ENCODE data around the gene CYFIP1. TPM values are rescaled to one million over a fixed set of nuclear protein-coding genes. Genes with fewer than 3 reads are reported as not detected.

Gene CYFIP1
- total and polyA plus RNA-seq, 9 of the 15 experiments (the other 6 are each of a cell fraction or from before 2014, with no cell fraction given): 3.8 to 59.8 (median 28.3) TPM

GRCh38 chr15:22838292-22839042 is 141.7 kb downstream of the CYFIP1 start, which contains the start of gene NIPA2 (continued):
- TF ChIP-seq, protein P1, sequence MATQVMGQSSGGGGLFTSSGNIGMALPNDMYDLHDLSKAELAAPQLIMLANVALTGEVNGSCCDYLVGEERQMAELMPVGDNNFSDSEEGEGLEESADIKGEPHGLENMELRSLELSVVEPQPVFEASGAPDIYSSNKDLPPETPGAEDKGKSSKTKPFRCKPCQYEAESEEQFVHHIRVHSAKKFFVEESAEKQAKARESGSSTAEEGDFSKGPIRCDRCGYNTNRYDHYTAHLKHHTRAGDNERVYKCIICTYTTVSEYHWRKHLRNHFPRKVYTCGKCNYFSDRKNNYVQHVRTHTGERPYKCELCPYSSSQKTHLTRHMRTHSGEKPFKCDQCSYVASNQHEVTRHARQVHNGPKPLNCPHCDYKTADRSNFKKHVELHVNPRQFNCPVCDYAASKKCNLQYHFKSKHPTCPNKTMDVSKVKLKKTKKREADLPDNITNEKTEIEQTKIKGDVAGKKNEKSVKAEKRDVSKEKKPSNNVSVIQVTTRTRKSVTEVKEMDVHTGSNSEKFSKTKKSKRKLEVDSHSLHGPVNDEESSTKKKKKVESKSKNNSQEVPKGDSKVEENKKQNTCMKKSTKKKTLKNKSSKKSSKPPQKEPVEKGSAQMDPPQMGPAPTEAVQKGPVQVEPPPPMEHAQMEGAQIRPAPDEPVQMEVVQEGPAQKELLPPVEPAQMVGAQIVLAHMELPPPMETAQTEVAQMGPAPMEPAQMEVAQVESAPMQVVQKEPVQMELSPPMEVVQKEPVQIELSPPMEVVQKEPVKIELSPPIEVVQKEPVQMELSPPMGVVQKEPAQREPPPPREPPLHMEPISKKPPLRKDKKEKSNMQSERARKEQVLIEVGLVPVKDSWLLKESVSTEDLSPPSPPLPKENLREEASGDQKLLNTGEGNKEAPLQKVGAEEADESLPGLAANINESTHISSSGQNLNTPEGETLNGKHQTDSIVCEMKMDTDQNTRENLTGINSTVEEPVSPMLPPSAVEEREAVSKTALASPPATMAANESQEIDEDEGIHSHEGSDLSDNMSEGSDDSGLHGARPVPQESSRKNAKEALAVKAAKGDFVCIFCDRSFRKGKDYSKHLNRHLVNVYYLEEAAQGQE (IDR thresholded peaks at IDR 0.05; ENCODE audit: borderline replicate concordance): peak; percentile 68
- TF ChIP-seq, protein P1 (CRISPR knock-in tag; IDR thresholded peaks at IDR 0.05; ENCODE audit: low read depth): no peak
- no peak for TF ChIP-seq HNRNPH1 (optimal IDR thresholded peaks at IDR 0.05; ENCODE audit: low read depth, low read length)
- peak; percentile 94 for TF ChIP-seq POLR2A (conservative IDR thresholded peaks at IDR 0.05)
- 0 out of 2 replicates have a peak, but pooled peaks have one; percentile 15 for TF ChIP-seq NCOR1 (IDR thresholded peaks at IDR 0.05)
- no peak for TF ChIP-seq KDM1A (IDR thresholded peaks at IDR 0.05)
- TF ChIP-seq POLR2B (IDR thresholded peaks at IDR 0.05; ENCODE audit: low read depth, partially characterized antibody): peak; percentile 92
- TF ChIP-seq, protein P2, sequence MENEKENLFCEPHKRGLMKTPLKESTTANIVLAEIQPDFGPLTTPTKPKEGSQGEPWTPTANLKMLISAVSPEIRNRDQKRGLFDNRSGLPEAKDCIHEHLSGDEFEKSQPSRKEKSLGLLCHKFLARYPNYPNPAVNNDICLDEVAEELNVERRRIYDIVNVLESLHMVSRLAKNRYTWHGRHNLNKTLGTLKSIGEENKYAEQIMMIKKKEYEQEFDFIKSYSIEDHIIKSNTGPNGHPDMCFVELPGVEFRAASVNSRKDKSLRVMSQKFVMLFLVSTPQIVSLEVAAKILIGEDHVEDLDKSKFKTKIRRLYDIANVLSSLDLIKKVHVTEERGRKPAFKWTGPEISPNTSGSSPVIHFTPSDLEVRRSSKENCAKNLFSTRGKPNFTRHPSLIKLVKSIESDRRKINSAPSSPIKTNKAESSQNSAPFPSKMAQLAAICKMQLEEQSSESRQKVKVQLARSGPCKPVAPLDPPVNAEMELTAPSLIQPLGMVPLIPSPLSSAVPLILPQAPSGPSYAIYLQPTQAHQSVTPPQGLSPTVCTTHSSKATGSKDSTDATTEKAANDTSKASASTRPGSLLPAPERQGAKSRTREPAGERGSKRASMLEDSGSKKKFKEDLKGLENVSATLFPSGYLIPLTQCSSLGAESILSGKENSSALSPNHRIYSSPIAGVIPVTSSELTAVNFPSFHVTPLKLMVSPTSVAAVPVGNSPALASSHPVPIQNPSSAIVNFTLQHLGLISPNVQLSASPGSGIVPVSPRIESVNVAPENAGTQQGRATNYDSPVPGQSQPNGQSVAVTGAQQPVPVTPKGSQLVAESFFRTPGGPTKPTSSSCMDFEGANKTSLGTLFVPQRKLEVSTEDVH (IDR thresholded peaks at IDR 0.05; ENCODE audit: low read depth, partially characterized antibody): peak; percentile 26

Data from K562 (cell line).